HuH-7.5 (cell line): Measurements from ENCODE around the gene CUTA.

ENCODE experiments used
- DNase-seq: peaks from one replicate; pipeline ENCODE4 v3.0.0; 2011; ENCODE audit warnings: low spot score

The CUTA gene, protein sequence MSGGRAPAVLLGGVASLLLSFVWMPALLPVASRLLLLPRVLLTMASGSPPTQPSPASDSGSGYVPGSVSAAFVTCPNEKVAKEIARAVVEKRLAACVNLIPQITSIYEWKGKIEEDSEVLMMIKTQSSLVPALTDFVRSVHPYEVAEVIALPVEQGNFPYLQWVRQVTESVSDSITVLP

DNA sequence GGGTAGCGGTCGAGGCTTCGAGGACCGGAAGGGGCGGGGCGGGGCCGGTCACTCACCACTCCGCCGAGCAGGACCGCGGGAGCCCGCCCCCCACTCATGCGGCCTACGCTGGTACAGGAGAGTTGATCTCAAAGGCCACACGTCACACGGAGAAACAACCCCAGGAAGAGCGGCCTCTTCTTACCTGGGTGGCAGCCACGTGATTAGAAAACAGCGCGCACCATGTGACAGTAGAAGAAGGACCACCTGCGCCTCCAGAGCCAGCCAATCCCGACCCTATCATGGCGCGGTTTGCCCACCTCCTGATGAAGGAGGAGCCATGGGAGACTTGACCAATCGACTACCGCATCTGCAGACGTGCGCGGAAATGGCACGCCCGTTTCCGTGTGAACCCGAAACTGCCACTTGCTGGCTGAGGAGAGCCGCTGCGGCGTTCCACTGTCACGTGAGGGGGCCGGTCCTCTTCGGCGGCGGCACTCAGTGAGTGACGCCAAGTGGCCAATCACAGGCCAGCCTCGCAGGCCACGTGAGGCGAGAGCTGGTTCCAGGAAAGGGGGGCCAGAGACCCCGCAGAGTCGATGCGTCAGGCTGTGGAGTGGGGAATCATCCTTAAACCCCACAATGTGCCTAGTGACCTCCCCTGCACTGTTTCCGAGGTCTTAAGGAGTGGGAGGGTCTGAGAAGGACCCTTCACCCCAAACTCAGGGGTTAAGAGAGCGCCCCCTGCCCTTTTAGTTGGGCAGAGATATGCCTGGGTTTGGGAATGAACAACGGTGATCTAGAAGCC lies at the start of gene CUTA:
Gene CUTA (minus strand): TSS at position 205 of the 787 bp plus-strand sequence. CDS start 107 bp downstream, at position 98.
- peak; percentile 87 for DNase-seq

DNA sequence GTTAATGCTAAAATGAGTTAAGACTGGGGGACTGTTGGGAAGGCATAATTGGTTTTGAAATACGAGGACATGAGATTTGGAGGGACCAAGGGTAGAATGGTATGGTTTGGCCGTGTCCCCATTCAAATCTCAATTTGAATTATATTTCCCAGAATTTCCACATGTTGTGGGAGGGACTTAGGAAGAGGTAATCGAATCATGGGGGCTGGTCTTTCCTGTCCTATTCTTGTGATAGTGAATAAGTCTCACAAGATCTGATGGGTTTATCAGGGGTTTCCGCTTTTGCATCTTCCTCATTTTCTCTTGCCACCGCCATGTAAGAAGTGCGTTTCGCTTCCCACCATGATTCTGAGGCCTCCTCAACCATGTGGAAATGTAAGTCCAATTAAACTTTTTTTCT lies 49.2 kb upstream of the CUTA start:
- no peak for DNase-seq

DNA sequence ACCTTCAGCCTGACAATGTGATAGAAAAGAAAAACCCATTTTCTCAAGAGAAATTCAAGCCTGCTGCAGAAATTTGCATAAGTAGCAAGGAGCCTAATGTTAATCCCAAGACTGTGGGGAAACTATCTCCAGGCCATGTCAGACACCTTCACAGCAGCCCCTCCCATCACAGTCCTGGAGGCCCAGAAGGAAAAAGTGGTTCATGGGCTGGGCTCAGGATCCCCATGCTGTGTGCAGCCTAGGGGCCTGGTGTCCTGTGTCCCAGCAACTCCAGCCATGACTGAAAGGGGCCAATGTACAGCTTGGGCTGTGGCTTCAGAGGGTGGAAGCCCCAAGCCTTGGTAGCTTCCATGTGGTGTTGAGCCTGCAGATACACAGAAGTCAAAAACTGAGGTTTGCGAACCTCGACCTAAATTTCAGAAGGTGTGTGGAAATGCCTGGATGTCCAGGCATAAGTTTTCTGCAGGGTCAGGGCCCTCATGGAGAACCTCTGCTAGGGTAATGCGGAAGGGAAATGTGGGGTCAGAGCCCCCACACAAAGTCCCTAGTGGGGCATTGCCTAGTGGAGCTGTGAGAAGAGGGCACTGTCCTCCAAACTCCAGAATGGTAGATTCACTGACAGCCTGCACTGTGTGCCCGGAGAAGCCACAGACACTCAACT lies 48.3 kb upstream of the CUTA start:
- no peak for DNase-seq

DNA sequence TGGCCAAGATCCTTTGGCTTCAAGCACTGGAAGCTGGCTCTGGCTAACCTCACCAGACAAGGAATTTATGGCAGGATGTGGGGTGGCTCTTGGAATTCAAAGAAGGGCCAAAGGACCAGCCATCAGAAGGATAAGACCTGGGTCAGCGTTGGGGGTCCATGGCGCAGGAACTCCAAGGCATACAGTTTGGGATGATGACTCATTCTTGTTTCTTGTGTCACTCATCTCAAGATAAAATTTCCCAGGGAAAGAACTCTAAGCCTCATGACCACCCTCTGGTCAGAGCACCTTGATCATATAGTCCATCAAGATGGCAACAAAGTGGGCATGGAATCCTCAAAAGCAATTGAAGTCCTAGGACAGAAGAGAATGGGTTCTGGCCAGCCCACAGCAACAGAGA lies 41.3 kb upstream of the CUTA start:
- no peak for DNase-seq

DNA sequence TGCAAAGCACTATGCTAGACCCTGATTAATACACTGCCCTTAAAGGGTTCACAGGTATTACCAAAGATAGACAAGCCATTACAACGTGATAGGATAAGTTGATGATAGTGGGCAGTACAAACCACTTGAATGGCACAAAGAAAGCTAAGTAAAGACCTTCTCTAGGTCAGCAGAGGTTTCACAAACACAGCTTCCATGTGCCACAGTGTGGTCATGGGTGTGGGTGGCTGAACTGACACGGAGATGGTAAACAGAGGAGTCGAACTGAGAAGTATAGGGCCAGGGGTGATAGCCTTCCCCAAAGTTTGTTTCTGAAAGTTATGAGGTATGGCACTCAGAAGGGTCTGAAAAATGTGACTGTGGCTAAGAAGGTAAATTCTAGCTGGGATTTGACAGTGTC lies 40.8 kb upstream of the CUTA start:
- no peak for DNase-seq

DNA sequence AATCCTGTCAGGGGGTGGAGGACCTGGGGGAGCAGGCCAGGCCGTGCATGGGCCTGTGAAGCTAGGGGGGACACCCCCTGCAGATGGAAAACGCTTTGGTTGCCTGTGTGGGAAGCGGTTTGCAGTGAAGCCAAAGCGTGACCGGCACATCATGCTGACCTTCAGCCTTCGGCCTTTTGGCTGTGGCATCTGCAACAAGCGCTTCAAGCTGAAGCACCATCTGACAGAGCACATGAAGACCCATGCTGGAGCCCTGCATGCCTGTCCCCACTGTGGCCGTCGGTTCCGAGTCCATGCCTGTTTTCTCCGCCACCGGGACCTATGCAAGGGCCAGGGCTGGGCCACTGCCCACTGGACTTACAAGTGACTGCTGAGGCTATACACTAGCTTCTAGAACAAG lies 38.2 kb upstream of the CUTA start:
- DNase-seq = no peak

DNA sequence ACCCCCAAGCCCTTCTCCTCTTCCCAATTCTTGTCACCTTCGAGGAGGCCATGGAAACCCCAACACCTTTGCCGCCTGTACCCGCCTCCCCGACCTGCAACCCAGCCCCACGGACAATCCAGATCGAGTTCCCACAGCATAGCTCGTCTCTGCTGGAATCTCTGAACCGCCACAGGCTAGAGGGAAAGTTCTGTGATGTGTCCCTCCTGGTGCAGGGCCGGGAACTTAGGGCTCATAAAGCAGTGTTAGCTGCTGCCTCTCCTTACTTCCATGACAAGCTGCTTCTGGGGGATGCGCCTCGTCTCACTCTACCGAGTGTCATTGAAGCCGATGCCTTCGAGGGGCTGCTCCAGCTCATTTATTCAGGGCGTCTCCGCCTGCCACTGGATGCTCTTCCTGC lies 37.1 kb upstream of the CUTA start:
- DNase-seq = no peak

DNA sequence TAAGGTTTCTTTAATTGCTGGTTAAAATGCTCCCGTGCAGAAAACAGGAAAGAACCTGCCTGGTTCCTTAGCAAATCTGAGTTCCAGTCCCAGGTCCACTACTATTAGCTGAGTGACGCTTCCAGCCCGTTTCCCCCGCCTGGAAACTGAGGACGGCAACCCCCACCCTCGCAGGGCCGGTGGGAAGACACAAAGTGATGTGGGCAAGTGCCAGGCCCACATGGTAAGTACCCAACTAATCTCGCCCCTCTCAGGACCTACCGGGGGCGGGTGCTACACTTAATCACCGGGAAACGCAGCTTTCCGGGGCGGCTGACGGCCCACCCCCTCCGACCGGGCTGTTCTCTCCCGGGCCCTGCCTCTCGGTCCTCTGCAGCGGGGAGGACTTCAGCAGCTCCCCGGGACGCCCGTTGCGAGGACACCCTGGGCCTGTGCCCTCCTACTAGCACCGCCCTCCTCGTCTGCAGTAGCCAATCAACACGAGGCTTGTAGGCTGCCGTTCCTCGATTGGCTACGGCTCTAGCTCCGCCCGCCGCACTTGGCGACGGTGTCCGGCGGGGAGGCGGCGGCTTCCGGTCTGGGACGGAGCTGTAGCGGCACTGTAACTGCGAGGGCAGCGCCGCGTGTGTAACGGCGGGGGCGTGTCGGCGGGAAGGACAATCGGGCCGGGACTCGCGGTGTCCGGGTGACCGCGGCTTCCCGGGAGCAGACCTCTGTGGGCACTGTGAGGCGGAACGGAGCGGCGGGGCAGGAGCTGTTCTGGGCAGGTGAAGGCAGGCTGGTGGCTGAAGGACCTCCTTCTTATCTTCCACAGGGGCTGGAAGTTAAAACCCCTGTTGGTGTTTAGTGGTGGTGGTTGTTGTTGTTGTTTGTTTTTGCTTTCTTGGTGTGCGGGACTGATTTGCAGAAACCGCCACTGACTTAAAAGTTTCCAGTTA lies 36.4 kb upstream of the CUTA start, which contains the start of gene ZBTB9:
Gene ZBTB9 (plus strand): TSS at position 568 of the 938 bp plus-strand sequence. CDS start 525 bp downstream, outside the sequence.
- DNase-seq = peak; percentile 97

DNA sequence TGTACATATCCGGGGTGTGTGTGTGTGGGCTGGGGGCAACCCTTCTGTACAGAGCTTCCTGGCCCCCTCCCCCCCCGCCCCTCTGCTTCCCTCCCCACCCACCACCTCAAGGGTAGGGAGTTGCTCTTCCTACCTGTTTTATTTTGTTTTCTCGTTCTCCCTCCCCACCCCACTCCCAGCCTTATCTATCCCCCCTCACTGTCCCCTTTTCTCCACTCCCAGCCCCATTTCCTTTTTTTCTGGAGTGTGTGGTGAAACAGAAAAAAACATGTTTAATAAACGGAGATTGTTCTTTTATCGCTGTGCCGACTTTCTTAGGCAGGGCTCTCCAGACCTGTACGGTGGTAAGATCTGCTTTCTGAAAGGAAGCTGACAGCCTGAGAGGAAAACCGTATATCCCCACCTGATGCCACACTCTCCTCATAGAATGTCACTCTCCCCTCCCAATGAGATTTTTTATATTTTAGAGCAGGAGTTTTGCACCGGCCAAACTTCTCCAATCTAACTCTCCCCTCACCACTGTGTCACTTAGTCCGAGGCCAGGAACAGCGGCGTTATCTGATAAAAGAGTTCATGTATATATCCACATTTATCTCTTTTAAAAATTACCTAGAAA lies 35.6 kb upstream of the CUTA start:
- DNase-seq = no peak

DNA sequence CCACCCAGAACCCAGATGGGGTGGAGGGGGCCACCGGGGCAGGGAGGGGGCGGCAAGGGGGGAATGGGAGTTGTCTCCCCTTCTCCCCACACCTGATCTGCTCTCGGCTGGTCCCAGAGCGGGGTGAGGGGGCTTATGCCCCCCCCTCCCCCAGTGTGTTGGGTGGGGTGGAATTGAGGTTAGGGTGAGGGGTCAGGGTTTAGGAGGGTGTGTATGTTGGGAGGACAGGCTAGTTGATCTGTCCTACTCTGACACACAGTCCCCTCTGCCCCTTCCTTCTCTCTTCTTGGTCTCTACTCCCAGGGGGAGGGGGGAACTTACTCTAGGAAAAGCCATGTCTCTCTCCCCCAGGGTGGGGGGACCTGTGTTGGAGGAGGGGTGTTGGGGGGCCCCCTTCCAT lies 34.6 kb upstream of the CUTA start:
- no peak for DNase-seq

DNA sequence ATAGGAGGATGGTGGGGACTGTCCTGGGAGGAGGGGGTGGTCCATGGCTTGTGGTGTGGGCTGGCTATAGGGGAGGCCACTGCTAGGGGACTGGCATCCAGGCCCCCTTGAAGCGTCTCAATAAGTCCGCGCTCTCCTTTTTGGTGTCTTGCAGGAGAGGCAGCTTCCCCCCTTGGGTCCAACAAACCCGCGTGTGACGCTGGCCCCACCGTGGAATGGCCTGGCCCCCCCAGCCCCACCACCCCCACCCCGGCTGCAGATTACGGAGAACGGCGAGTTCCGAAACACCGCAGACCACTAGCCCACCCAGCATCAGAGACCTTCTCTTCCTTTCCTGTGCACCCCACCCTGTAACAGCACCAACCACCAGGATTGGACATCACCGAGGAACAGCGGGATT lies 33.7 kb upstream of the CUTA start:
- DNase-seq = no peak

DNA sequence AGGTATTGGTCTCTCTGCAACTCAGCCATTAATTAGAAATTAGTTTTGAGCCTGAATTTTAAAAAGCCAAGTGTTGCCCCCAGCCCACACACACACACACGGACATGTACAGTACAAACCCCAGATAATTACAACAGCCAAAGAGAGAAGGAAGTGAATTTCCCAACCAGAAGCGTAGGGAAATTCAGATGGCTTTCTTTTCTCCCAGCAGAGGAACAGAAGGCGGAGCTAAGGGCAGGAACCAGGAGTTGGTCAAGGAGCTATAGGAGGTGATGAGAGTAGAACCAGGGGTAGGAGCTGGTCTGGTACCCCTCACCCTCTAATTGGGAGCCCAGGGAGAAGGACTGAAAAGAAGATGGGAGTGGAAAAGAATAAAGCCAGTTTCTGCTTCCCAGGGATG lies 32.5 kb upstream of the CUTA start:
- DNase-seq = no peak

DNA sequence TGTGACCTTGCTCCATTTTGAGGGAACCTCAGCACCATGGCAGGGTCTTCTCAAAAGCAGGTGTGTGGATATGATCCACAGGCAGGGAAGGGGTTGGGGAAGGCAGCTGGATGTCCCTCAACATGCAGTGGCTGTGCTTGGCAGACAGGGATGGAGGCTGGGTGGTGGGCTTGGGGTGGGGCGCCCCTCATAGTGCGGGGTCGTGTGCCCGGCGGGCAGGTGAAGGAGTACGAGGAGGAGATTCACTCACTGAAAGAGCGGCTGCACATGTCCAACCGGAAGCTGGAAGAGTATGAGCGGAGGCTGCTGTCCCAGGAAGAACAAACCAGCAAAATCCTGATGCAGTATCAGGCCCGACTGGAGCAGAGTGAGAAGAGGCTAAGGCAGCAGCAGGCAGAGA lies 28.4 kb upstream of the CUTA start:
- no peak for DNase-seq

DNA sequence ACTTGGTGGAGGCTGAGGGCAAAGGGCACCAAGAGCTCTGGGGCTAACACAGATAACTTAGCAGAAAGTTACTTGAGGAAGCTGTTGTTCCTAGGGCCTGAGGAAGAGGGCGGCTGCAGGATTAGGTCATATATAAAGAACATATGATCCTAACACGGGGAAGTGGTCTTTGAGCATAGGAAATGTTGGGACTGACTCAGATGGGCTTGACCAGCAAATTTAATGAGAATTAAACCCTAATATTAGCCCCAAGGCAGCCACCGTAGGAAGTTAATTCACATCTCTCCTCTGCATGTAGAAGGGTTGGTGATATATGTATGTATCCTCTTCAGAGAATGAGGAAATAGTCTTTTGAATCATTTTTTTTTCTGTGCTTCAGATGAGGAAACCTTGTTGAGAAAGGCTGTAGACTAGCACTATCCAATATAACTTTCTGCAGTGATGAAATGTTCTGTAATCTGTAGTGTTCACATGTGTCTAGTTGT lies 27.3 kb upstream of the CUTA start:
- DNase-seq = no peak

DNA sequence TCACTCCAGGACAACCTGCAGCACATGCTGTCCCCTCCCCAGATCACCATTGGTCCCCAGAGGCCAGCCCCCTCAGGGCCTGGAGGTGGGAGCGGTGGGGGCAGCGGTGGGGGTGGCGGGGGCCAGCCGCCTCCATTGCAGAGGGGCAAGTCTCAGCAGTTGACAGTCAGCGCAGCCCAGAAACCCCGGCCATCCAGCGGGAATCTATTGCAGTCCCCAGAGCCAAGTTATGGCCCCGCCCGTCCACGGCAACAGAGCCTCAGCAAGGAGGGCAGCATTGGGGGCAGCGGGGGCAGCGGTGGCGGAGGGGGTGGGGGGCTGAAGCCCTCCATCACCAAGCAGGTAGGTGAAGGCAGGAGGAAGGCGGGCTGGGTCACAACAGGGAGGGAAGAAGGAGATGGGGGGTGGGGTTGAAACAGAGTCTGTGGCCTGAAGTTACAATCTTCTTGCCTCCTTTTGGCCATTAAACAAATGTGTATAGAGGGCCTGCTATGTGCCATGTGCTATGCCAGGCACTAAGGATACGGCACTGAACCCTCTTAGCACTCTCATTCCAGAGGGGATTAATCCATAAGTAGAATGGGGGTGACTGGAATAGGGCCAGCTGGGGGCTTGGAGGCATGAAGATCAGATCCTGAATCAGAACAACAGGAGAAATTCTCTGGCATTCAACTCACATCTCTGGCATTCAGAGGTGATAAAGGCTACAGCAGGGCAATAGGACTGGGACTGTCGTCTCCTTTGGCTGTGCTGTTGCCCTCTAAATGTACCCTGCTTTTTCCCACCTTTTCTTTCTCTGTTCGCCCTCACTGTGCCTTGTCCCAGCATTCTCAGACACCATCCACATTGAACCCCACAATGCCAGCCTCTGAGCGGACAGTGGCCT lies 26.0 kb upstream of the CUTA start:
- no peak for DNase-seq

DNA sequence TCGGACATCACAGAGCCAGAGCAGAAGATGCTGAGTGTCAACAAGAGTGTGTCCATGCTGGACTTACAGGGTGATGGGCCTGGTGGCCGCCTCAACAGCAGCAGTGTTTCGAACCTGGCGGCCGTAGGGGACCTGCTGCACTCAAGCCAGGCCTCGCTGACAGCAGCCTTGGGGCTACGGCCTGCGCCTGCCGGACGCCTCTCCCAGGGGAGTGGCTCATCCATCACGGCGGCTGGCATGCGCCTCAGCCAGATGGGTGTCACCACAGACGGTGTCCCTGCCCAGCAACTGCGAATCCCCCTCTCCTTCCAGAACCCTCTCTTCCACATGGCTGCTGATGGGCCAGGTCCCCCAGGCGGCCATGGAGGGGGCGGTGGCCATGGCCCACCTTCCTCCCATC lies 25.1 kb upstream of the CUTA start:
- DNase-seq = no peak

DNA sequence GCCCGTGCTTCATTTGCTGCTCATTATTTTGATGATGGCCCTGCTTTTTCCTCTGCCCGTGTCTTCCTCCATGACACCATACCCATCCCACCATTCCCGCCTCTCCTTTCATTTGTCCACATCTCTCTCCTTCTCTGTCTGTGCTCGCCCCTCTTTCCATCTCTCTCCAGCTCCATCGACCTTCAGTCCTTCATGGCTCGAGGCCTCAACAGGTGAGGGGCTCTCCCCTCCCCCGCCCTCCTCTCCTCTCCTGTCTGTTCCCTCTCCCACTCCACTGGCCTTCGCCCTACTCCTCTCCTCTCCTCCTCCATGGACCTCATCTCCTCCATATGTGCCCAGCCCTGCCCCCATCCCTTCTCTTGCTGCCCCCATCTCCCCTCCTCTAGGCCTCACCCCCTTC lies 24.4 kb upstream of the CUTA start:
- DNase-seq = no peak

DNA sequence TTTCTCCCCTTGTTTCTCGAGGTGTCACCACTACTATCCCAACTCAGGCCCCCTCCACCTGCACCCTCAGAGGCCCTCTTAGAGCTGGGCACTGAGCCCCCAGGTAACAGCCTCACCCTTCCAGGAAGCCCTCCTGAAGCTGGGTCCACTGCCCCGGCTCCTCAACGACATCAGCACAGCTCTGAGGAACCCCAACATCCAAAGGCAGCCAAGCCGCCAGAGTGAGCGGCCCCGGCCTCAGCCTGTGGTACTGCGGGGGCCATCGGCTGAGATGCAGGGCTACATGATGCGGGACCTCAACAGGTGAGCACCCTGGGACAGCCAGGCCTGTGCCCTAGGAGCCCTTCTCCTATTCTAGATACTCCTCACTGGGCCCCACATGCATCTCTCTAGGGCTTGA lies 23.6 kb upstream of the CUTA start:
- DNase-seq = no peak

DNA sequence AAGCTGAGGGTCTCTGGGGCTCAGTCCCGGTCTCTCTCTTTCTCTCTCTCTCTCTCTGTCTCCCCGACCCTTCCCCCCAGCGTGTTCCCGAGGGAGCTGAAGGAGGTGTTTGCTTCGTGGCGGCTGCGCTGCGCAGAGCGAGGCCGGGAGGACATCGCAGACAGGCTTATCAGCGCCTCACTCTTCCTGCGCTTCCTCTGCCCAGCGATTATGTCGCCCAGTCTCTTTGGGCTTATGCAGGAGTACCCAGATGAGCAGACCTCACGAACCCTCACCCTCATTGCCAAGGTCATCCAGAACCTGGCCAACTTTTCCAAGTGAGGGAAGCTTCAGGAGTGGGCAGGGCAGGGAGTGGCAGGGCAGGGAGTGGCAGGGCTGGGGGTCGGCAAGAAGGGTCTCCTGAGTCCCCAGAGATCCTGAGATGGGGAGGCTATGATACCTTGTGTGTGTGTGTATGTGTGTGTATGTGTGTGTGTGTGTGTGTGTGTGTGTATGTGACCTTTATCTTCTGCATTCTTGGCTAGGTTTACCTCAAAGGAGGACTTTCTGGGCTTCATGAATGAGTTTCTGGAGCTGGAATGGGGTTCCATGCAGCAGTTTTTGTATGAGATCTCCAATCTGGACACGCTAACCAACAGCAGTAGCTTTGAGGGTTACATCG lies 22.9 kb upstream of the CUTA start:
- DNase-seq = no peak
